HEK293T (cell line): ENCODE results near the gene MAST4.

ENCODE experiments used
- CTCF ChIA-PET: fragments of 350-600 bp; formaldehyde crosslinking; extraction: SDS; loops from one replicate; lab custom pipeline; 2021; ENCODE audit warnings: antibody characterized with exemption, inconsistent platforms; lab: Yijun Ruan, JAX
- POLR2A ChIA-PET: fragments of 350-600 bp; formaldehyde crosslinking; extraction: SDS; loops from one replicate; lab custom pipeline; 2020; ENCODE audit warnings: antibody characterized with exemption, inconsistent platforms; lab: Yijun Ruan, JAX
- DNase-seq: peaks from one replicate; pipeline ENCODE4 v3.0.0; 2012; ENCODE audit warnings: mixed read lengths; ENCODE audit errors: extremely low spot score
- ARNT ChIP-seq: fragments of 450-650 bp; IDR thresholded peaks from 2 replicates; pipeline ENCODE4 v1.6.1; 2017; ENCODE audit warnings: mild to moderate bottlenecking
- BHLHE40 ChIP-seq: fragments of 450-650 bp; IDR thresholded peaks from 2 replicates; pipeline ENCODE4 v1.6.1; 2016; ENCODE audit warnings: mild to moderate bottlenecking, moderate library complexity, borderline replicate concordance
- CTBP1 ChIP-seq: fragments of 450-650 bp; IDR thresholded peaks from 2 replicates; pipeline ENCODE4 v1.6.1; 2016; ENCODE audit warnings: borderline replicate concordance
- ELF4 ChIP-seq: fragments of 450-650 bp; IDR thresholded peaks from 2 replicates; pipeline ENCODE4 v1.6.1; 2017; ENCODE audit warnings: antibody characterized with exemption
- FOXA1 ChIP-seq: fragments of 450-650 bp; IDR thresholded peaks from 2 replicates; pipeline ENCODE4 v1.6.1; 2016; ENCODE audit warnings: mild to moderate bottlenecking
- FOXK2 ChIP-seq: fragments of 450-650 bp; IDR thresholded peaks from 2 replicates; pipeline ENCODE4 v1.6.1; 2016; ENCODE audit warnings: mild to moderate bottlenecking
- FOXM1 ChIP-seq: fragments of 450-650 bp; IDR thresholded peaks from 2 replicates; pipeline ENCODE4 v1.6.1; 2017; ENCODE audit warnings: mild to moderate bottlenecking, borderline replicate concordance
- HDGF ChIP-seq: fragments of 450-650 bp; IDR thresholded peaks from 2 replicates; pipeline ENCODE4 v1.6.1; 2017; ENCODE audit warnings: antibody characterized with exemption, borderline replicate concordance
- L3MBTL2 ChIP-seq: fragments of 450-650 bp; conservative IDR thresholded peaks from 2 replicates; pipeline ENCODE4 v1.6.1; 2016; ENCODE audit warnings: mild to moderate bottlenecking
- LEF1 ChIP-seq: fragments of 450-650 bp; IDR thresholded peaks from 2 replicates; pipeline ENCODE4 v1.6.1; 2017; ENCODE audit warnings: mild to moderate bottlenecking, borderline replicate concordance
- NFRKB ChIP-seq: fragments of 450-650 bp; IDR thresholded peaks from 2 replicates; pipeline ENCODE4 v1.6.1; 2016; ENCODE audit warnings: mild to moderate bottlenecking, moderate library complexity
- PKNOX1 ChIP-seq: fragments of 450-650 bp; IDR thresholded peaks from 2 replicates; pipeline ENCODE4 v1.6.1; 2016
- SP1 ChIP-seq: fragments of 450-650 bp; IDR thresholded peaks from 2 replicates; pipeline ENCODE4 v1.6.1; 2017
- SUZ12 ChIP-seq: fragments of 450-650 bp; IDR thresholded peaks from 2 replicates; pipeline ENCODE4 v1.6.1; 2016; ENCODE audit warnings: mild to moderate bottlenecking
- TARDBP ChIP-seq: fragments of 450-650 bp; IDR thresholded peaks from 2 replicates; pipeline ENCODE4 v1.6.1; 2016
- ZNF384 ChIP-seq: fragments of 450-650 bp; IDR thresholded peaks from 2 replicates; pipeline ENCODE4 v1.6.1; 2016

MAST4 gene

DNA sequence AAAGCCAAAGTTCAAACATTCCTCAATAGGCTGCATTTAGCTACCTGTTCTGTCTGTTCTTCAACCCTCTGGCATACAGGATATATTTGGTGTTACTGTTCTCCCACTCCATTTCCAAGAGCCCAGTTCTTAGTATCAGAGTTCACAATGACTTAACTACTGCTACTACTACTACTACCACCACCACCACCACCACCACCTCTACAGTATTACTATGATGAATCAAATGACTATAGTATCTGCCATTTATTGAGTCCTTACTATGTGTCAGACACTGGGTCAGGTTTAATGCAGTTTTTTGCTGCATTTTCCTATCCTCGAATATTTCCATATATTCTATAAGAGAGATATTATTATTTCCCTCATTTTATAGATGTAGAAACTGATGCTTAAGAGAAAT is 601.3 kb downstream of the MAST4 start:
- POLR2A ChIA-PET: no interaction called here
- CTCF ChIA-PET: no interaction called here

GRCh38 chr5:67198917-67199316 is 602.7 kb downstream of the MAST4 start:
- DNase-seq: no peak
- TF ChIP-seq LEF1 (no peak), SP1 (no peak), NFRKB (no peak), ELF4 (no peak), ZNF384 (no peak), L3MBTL2 (no peak), BHLHE40 (no peak), CTBP1 (no peak), FOXK2 (no peak), FOXA1 (no peak), ARNT (no peak), TARDBP (no peak), PKNOX1 (no peak), FOXM1 (no peak), SUZ12 (no peak), HDGF (no peak)
- POLR2A ChIA-PET: no interaction called here
- CTCF ChIA-PET: no interaction called here

More for the DNA sequence above, 601.3 kb downstream of the MAST4 start:
- DNase-seq: no peak
- TF ChIP-seq HDGF (no peak), FOXA1 (no peak), SUZ12 (no peak), ELF4 (no peak), CTBP1 (no peak), NFRKB (no peak), BHLHE40 (no peak)

- ChIA-PET POLR2A (no interaction called here), CTCF (no interaction called here)
- no peak for DNase-seq
- TF ChIP-seq TARDBP (no peak), L3MBTL2 (no peak), FOXM1 (no peak), ZNF384 (no peak)
These were observed 603.7 kb downstream of the MAST4 start for GRCh38 chr5:67199859-67200258.

- CTCF ChIA-PET: no interaction called here
- POLR2A ChIA-PET: no interaction called here
- no peak for DNase-seq
- TF ChIP-seq FOXA1 (no peak), HDGF (no peak), ARNT (no peak), BHLHE40 (no peak), LEF1 (no peak)
These were observed 604.8 kb downstream of the MAST4 start for GRCh38 chr5:67200809-67201562.

DNA sequence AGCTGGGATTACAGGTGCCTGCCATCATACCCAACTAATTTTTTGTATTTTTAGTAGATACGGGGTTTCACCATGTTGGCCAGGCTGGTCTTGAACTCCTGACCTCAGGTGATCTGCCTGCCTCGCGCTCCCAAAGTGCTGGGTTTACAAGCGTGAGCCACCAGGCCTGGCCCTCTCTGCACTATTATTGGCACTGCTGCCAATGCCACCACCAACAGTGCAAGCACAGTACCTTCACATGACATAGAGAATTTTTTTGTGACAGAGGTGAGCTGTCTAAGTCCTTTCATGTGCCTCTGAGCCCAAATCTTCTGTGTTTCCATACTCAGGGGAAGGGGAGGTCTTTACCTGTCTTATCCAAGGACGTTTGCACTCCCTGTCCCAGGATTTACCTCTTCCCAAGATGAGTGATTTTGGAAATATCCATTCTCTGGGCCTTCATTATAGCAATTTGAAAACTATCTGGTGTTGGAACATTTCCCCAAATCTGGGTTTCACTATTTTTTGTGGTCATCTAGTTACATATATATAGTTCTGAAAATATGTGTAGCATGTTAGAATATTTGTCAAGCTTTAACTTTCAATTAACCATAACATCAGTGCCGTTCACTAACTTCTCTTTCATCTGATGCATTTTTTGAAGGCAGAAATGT is 605.8 kb downstream of the MAST4 start:
- no peak for DNase-seq
- ChIA-PET POLR2A (no interaction called here), CTCF (interaction anchor here (0.6 kb wide), 1 partner anchor 1050 kb away, joined by 4 read pairs; no protein-coding TSS in a partner anchor)
- TF ChIP-seq BHLHE40: no peak
- TF ChIP-seq ELF4: no peak

DNA sequence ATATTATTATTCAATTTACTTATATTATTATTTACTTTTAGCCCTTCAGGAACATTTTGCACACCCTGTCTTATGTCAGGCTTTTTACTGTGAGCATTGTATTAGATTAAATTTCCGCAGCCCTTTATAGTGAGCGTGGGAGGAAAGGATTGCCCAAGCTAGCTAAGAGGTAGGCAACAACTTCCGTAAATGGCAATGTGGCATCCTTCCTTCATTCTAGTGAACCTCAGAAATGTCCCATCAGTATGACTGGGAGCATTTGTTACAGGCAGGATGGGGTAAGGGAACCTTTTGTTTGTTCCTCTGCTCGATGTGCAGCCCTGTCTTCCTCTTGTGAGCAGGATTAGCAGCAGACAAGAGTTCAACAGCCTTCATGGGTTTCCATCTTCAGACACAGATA is 606.6 kb downstream of the MAST4 start:
- POLR2A ChIA-PET: no interaction called here
- CTCF ChIA-PET: interaction anchor here (0.6 kb wide), 1 partner anchor 1050 kb away, joined by 4 read pairs; no protein-coding TSS in a partner anchor
- DNase-seq: no peak
- TF ChIP-seq L3MBTL2: no peak
- TF ChIP-seq TARDBP: no peak
- TF ChIP-seq FOXA1: no peak
- TF ChIP-seq FOXK2: no peak
- no peak for TF ChIP-seq CTBP1

DNA sequence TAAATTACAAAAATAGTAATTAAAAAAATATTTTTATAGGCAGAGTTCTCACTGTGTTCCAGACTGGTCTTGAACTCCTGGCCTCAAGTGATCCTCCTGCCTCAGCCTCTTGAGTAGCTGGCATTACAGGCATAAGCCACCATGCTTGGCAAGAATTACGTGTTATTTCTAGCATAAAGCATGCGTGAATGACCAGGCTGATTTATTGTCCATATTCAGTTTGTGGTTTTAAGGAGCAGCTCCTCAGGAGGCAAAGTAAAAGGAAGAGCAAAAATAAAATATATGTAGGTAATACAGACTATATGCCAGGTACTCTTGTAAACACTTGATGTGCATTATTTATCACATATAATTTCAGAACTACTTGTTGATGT is 607.5 kb downstream of the MAST4 start:
- no peak for TF ChIP-seq SUZ12
- peak; percentile 26; the same call in 1 of the 2 replicates for TF ChIP-seq PKNOX1
- no peak for DNase-seq
- CTCF ChIA-PET: no interaction called here
- POLR2A ChIA-PET: no interaction called here
